Thyroid gland (tissue), 4 donors: ENCODE measurements around the gene TAC4.

ENCODE experiments used
- CTCF ChIP-seq, 6 experiments: fragments of 200-600 bp in 3 of 6; fragments of 450-650 bp in 3 of 6; sonication (generic) in 3 of 6; IDR thresholded peaks; one replicate each; pipeline ENCODE4 v1.5.1; 2016 to 2019; ENCODE audit warnings: antibody characterized with exemption in 6 of 6, mild to moderate bottlenecking in 2 of 6, inconsistent platforms in 1 of 6, moderate library complexity in 1 of 6
- POLR2A ChIP-seq, 2 donors: fragments of 450-650 bp; IDR thresholded peaks; one replicate each; pipeline ENCODE4 v1.6.1; 2017; ENCODE audit warnings: antibody characterized with exemption in 2 of 2, mild to moderate bottlenecking in 2 of 2, moderate library complexity in 1 of 2

GRCh38 chr17:49853470-49854015 lies 5.7 kb upstream of the TAC4 start:
- no peak for TF ChIP-seq CTCF (IDR thresholded peaks at IDR 0.05)
- TF ChIP-seq POLR2A (IDR thresholded peaks at IDR 0.05), result no peak
